Measurements from ENCODE around the gene SYNC. TPM values are rescaled to one million over a fixed set of nuclear protein-coding genes. Genes with fewer than 3 reads are reported as not detected.

Gene SYNC
- total RNA-seq, 1 experiment from 2014 or later = 1.9 TPM

- no peak for TF ChIP-seq CTCF (IDR thresholded peaks at IDR 0.05; ENCODE audit: unreplicated experiment)
- Mint-ChIP-seq H3K27me3 (ENCODE audit: insufficient read depth, unreplicated experiment) (no peaks in the 10 kb centered on the region), H3K4me1 (ENCODE audit: insufficient read depth, unreplicated experiment) (peaks cover 7% of the 10 kb centered on the region), H3K4me3 (ENCODE audit: unreplicated experiment) (no peak overlapping the region), H3K27ac (ENCODE audit: low read depth, unreplicated experiment) (no peak overlapping the region), H3K36me3 (ENCODE audit: insufficient read depth, unreplicated experiment) (peaks cover 71% of the 10 kb centered on the region), H3K9me3 (ENCODE audit: unreplicated experiment) (no peaks in the 10 kb centered on the region)
- CTCF ChIA-PET = no interaction called here
- POLR2A ChIA-PET = interaction anchor here (0.6 to 1.5 kb wide), 2 partner anchors 34 to 104 kb away, joined by 3 read pairs; partner anchors contain the start of gene RBBP4
- BruUV-seq (replicated peaks) = no TSS peak
- no peak for DNase-seq (ENCODE audit: unreplicated experiment)
- intact Hi-C loops (cut with micrococcal nuclease) = no loop called here
Observed at GRCh38 chr1:32685498-32685897, 17.1 kb downstream of the SYNC start.

GRCh38 chr1:32684167-32684811, 18.3 kb downstream of the SYNC start:
- BruUV-seq (replicated peaks) = no TSS peak
- Mint-ChIP-seq H3K27ac (ENCODE audit: low read depth, unreplicated experiment) (no peak overlapping the region), H3K4me1 (ENCODE audit: insufficient read depth, unreplicated experiment) (peaks cover 7% of the 10 kb centered on the region), H3K4me3 (ENCODE audit: unreplicated experiment) (no peak overlapping the region), H3K27me3 (ENCODE audit: insufficient read depth, unreplicated experiment) (no peaks in the 10 kb centered on the region), H3K36me3 (ENCODE audit: insufficient read depth, unreplicated experiment) (peaks cover 83% of the 10 kb centered on the region), H3K9me3 (ENCODE audit: unreplicated experiment) (no peaks in the 10 kb centered on the region)
- intact Hi-C loops (cut with micrococcal nuclease) = no loop called here
- ChIA-PET CTCF (interaction anchor here (0.9 to 1.1 kb wide), 3 partner anchors 28 to 282 kb away, joined by 3 to 7 read pairs (median 3); no protein-coding TSS in a partner anchor), POLR2A (interaction anchor here (0.7 to 1.1 kb wide), 5 partner anchors 11 to 541 kb away, joined by 3 read pairs; no protein-coding TSS in a partner anchor)
- TF ChIP-seq CTCF (IDR thresholded peaks at IDR 0.05; ENCODE audit: unreplicated experiment) = no peak
- no peak for DNase-seq (ENCODE audit: unreplicated experiment)

- BruUV-seq (replicated peaks) = no TSS peak
- no peaks in the 10 kb centered on the region for H3K9me3 Mint-ChIP-seq (ENCODE audit: unreplicated experiment)
- no peaks in the 10 kb centered on the region for H3K27me3 Mint-ChIP-seq (ENCODE audit: insufficient read depth, unreplicated experiment)
- CTCF ChIA-PET = interaction anchor here (1.0 kb wide), 1 partner anchor 29 kb away, joined by 7 read pairs; no protein-coding TSS in a partner anchor
- peaks cover 7% of the 10 kb centered on the region for H3K4me1 Mint-ChIP-seq (ENCODE audit: insufficient read depth, unreplicated experiment)
- TF ChIP-seq CTCF (IDR thresholded peaks at IDR 0.05; ENCODE audit: unreplicated experiment) = no peak
- intact Hi-C loops (cut with micrococcal nuclease) = no loop called here
- H3K36me3 Mint-ChIP-seq (ENCODE audit: insufficient read depth, unreplicated experiment) = peaks cover 92% of the 10 kb centered on the region
- no peak for DNase-seq (ENCODE audit: unreplicated experiment)
- no peak overlapping the region for H3K27ac Mint-ChIP-seq (ENCODE audit: low read depth, unreplicated experiment)
- POLR2A ChIA-PET = no interaction called here
- H3K4me3 Mint-ChIP-seq (ENCODE audit: unreplicated experiment) = no peak overlapping the region
Observed at GRCh38 chr1:32683397-32683796, 19.2 kb downstream of the SYNC start.

- BruUV-seq (replicated peaks) = no TSS peak
- H3K27ac Mint-ChIP-seq (ENCODE audit: low read depth, unreplicated experiment) = no peak overlapping the region
- H3K36me3 Mint-ChIP-seq (ENCODE audit: insufficient read depth, unreplicated experiment) = peaks cover 98% of the 10 kb centered on the region
Observed at GRCh38 chr1:32681999-32682398, 20.6 kb downstream of the SYNC start.

More at GRCh38 chr1:32681999-32682398, 20.6 kb downstream of the SYNC start:
- CTCF ChIA-PET = no interaction called here
- Mint-ChIP-seq H3K9me3 (ENCODE audit: unreplicated experiment) (no peaks in the 10 kb centered on the region), H3K4me1 (ENCODE audit: insufficient read depth, unreplicated experiment) (peaks cover 7% of the 10 kb centered on the region), H3K27me3 (ENCODE audit: insufficient read depth, unreplicated experiment) (no peaks in the 10 kb centered on the region), H3K4me3 (ENCODE audit: unreplicated experiment) (no peak overlapping the region)
- TF ChIP-seq CTCF (IDR thresholded peaks at IDR 0.05; ENCODE audit: unreplicated experiment) = no peak
- POLR2A ChIA-PET = no interaction called here
- DNase-seq (ENCODE audit: unreplicated experiment) = no peak
- intact Hi-C loops (cut with micrococcal nuclease) = no loop called here

Data from MCF 10A (cell line).